MM.1S (cell line): ENCODE results near the gene MAT2A.

Source experiments
- EZH2 ChIP-seq: fragments of 300-600 bp; sonication (generic); optimal IDR thresholded peaks from 2 replicates; pipeline ENCODE3; 2017; ENCODE audit warnings: low read depth, mild to moderate bottlenecking, antibody characterized with exemption, low read length, mixed read lengths
- EZH2phosphoT487 ChIP-seq: fragments of 300-600 bp; sonication (generic); IDR thresholded peaks from 2 replicates; pipeline ENCODE4 v1.6.1; 2018; ENCODE audit warnings: antibody characterized with exemption, low read length
- TF ChIP-seq, protein P1 (sequence below): fragments of 300-600 bp; sonication (generic); IDR thresholded peaks from 2 replicates; pipeline ENCODE4 v1.5.1; 2016; ENCODE audit warnings: antibody characterized with exemption, low read length, mixed read lengths

DNA sequence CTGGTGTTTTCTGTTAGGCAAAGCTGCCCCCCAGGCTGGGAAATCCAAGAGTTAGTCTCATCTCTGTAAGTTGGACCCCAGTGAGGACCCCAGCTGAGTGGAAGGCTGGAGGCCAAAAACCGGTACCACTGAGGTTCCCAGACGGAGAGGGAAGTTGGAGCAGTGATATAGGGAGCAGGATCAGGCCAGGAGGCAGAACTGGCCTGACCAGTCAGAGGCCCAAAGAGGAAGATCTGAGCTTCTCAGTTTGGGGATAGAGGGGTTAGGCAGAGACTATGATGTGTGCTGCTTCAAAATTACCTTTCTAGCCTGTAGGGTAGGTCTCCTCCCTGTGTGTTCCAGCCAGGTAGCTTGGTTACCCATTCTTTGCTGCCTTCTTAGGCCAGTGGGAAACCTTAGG lies 52.0 kb downstream of the MAT2A start:
- no peak for TF ChIP-seq EZH2phosphoT487
- no peak for TF ChIP-seq EZH2
- TF ChIP-seq, protein P1, sequence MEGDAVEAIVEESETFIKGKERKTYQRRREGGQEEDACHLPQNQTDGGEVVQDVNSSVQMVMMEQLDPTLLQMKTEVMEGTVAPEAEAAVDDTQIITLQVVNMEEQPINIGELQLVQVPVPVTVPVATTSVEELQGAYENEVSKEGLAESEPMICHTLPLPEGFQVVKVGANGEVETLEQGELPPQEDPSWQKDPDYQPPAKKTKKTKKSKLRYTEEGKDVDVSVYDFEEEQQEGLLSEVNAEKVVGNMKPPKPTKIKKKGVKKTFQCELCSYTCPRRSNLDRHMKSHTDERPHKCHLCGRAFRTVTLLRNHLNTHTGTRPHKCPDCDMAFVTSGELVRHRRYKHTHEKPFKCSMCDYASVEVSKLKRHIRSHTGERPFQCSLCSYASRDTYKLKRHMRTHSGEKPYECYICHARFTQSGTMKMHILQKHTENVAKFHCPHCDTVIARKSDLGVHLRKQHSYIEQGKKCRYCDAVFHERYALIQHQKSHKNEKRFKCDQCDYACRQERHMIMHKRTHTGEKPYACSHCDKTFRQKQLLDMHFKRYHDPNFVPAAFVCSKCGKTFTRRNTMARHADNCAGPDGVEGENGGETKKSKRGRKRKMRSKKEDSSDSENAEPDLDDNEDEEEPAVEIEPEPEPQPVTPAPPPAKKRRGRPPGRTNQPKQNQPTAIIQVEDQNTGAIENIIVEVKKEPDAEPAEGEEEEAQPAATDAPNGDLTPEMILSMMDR: no peak
